HG02642 (cell line): ENCODE data around the gene RBFOX2.
"Not testable (repeated sequence)": the region's sequence is repeated elsewhere in the genome, so short reads cannot be mapped to it uniquely, and the experiment has no call there.

Experiments used
- ATAC-seq: cut with Tn5 transposase; IDR thresholded peaks from one replicate; pipeline ENCODE4 v1.9.1; 2021; ENCODE audit warnings: mild to moderate bottlenecking; ENCODE audit not compliant: unreplicated experiment, poor library complexity

Gene RBFOX2

DNA sequence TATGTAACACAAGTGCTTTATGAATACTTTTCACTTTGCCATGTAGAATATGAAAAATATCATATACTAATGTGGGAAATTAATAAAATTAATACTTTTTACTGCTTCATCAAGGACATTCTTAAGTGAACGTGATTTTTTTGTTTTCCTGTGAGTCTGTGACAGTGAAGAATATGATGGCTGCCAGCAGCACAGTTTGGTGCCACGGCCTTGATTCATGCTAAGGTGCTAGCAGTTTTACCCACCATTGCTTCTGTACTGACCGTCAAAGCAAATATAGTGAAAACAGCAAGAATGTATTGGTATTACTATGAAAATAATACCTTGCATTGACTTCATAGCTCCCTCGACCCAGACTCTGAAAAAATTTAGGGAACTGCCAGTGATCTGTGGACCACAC is 231.2 kb downstream of the RBFOX2 start:
- no peak for ATAC-seq

DNA sequence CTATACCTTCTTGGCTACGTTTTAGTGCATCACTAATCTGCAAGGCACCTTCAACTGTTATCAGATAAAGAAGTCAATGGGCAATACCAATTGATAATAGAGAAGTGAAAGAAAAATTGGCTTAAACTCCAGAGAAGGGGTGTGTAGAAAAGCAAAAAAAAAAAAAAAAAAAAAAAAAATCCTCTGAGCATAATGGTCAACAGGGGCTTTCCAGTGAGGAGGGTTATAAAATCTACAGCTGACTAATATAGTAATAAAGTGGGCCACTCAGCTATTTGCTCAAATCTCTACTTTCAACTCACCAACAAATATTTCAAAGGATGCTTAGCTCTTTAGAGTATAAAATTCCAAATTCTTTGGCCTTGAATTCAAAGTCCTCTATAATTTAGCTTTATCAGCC is 233.1 kb downstream of the RBFOX2 start:
- no peak for ATAC-seq

DNA sequence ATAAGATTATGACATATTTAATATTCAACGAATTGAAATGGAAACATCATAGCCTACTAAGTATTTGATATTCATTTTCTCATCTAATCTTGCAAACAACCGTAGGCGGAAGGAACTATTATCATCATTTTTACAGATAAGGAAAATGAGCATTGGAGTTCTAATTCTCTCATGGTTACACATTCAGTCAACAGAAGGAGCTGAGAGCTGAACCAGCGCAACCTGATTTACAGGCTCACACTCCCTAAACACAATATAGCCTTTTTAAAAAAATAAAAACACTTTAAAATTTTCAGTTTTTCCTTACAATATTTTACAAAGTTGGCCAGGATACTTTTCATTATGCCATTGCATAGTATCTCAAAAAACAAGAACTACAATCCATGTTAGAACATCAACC is 236.1 kb downstream of the RBFOX2 start:
- no peak for ATAC-seq

DNA sequence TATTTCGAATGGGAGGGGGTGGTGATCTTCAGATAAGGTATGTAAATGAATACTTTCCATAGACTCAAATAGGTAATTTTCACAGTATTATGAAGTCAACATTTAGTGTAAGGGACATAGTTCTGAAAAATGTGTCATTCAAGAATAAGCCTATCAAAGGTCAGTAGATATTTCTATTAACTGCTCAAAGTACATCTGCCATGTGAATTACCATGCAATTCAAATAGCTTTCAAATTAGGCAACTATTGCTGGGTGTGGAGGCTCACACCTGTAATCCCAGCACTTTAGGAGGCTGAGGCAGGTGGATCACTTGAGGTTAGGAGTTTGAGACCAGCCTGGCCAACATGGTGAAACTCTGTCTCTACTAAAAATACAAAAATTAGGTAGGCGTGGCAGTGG is 236.8 kb downstream of the RBFOX2 start:
- not testable (repeated sequence) for ATAC-seq

DNA sequence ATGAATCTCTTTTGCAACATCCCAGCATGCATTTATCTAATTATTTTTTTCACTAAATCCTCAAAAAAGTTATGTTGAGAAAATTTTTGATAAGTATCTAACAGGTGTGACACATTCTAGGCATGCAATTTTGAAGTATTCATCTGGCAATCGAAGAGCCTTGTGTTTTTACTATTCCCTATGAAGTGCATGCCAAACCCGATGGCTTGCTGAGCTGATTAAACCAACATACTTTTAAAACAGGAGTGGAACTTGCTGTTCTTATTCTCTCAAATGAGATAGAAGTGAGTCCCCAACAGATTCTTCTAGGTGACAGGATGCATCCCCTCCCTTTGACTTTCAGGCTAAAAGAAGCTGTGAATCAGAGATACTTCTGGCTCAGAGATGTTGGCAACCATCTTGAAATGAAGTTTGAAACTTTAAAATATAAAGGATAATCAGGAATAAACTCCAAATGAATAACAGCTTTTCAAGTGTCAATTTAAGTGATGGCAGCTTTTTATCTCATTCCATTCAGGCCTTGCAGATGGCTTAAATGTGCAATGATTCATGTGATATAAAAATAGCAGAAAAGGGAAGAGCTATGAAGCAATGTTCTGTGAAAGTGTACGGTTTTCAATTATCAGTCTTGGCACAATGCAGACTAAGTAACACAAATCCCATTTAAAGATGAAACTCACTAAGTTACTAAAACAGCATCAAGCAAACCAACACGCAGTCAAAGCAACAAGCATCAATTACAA is 243.3 kb downstream of the RBFOX2 start:
- no peak for ATAC-seq

DNA sequence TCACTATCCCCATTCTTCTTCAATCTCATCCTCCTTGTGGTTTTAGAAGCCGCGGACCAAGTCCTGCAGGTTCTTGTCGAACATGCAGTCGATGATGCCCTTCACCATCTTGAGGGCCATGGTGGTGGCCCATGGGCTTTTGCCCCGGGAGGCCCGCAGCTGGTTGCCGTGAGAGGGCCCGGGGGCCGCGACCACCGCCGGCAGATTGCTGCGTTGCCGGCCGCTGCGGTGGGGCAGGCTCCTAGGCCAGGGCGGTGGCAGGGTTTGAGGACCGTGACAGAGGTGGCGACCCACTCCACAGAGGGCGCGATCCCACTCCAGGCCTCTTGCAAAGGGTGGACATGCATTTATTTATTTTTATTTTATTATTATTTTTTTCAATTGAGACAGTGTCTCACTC is 244.0 kb downstream of the RBFOX2 start:
- no peak for ATAC-seq

DNA sequence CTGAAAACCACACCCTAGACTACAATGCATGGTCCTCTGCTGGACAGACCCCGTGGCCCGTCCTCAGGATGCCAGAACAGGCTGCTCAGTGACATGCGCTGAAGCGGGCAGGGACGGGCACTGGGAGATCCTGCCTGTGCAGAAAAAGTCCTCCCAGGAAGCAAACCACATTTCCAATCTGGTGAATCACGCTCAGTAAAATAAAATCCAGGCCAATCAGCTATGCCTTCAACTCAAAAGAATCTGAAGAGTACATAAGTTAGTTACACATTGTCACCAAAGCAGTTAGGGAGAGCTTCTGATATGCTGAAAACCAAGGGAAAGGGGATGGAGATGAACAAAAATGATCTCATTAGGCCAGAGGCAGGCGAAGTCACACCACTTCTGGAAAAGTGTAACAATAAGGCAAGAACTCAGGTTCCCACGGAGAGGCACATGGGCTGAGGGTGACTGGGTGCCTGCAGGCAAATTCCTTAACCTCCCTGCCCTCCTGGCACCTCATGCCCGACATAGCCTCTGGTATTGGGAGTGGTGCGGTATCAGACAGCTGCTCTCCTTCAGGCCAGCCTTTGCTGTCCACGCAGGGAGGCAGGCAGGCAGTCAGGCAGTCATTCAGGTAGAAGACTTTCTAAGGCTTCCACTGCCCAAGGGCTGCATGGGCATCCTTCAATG is 244.5 kb downstream of the RBFOX2 start:
- no peak for ATAC-seq

DNA sequence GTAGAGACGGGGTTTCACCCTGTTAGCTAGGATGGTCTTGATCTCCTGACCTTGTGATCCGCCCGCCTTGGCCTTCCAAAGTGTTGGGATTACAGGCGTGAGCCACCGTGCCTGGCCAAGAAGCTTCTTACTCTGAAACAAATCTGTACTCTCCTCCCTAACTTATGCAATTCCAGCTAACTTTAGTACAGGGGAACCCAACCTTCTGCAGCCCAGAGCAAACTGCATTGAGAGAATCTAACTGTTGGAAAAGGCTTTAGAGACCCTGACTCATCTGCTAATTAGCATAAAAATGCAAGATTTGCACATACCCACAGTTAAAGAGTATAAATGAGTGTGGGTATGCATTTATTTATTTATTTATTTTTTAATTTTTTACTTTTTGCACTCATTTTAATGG is 246.1 kb downstream of the RBFOX2 start:
- ATAC-seq: no peak

DNA sequence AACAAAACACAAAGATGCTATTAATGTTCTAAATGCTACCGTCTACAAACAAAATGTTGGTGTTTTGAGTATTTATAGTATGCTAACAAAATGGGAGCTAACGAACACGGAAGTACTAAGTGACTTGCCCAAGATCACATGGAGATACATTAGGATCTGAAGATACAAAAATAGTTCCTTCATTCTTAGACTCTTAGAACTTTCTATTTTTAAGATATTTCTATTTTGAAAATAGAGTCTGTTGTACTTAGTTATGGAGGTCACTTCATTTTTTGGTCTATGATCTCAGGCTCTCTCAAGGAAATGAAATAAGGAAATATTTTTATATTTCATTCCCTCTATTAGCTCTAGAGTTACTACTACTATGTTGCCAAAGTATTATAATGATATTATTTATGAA is 246.7 kb downstream of the RBFOX2 start:
- ATAC-seq: no peak

DNA sequence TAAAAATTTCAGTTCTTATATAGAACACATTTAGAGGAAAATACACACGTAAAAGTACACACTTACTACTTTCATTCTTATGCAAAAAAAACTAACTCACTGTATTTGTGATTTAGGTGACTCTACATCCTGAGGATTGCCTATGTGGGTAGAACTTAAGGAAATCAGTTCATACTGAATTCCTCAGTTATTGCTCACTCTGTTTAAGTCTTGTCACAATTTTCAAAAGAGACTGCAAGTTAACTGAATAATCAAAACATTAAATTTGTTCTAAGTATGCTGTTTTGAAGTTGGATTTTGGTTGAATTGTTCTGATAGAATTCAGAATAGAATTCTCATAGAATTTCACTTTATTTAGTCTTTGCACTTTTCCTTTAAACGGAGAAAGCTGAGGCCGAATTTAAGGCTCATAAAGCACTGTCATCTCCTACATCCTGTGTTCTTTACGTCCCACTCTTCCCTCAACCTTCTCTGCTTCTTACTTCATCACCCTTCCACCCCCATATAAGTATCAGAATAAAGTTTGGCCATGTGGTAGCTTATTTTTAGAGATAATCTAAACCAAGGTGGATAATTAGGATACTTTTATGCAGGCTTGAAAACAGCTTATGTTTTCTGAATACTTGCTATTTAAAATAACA is 251.2 kb downstream of the RBFOX2 start:
- ATAC-seq: no peak

DNA sequence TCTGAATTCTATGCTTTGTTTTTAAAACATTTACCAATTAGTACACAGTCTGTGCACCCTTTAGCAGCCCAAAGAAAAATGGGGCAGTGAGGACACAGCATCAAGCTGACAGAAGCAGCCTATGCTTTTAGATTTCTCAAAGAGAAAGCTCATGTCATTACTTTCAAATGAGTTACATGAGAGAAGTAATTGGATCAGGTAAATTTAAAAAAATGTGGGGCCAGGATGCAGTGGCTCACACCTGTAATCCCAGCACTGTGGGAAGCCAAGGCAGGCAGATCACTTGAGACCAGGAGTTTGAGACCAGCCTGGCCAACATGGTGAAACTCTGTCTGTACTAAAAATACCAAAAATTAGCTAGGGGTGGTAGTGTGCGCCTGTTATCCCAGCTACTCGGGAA is 253.3 kb downstream of the RBFOX2 start:
- ATAC-seq: no peak

DNA sequence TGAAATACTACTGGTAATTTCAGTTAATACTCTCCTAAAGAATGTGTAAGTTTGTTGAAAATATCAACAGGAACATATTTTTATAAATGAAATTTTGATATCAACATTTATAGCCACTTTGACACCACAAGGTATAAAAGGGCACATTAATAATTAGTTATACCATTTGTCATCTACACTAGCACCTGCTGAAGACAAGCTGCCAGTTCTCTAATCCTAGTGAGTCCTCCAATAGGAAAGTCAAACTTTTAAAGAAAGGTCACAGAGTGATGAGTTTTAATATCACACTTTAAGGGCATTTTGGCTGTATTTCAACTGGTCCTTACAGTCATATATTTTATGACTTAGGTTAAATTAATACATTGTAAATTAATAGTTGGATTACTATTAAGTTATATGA is 258.6 kb downstream of the RBFOX2 start:
- ATAC-seq: no peak

DNA sequence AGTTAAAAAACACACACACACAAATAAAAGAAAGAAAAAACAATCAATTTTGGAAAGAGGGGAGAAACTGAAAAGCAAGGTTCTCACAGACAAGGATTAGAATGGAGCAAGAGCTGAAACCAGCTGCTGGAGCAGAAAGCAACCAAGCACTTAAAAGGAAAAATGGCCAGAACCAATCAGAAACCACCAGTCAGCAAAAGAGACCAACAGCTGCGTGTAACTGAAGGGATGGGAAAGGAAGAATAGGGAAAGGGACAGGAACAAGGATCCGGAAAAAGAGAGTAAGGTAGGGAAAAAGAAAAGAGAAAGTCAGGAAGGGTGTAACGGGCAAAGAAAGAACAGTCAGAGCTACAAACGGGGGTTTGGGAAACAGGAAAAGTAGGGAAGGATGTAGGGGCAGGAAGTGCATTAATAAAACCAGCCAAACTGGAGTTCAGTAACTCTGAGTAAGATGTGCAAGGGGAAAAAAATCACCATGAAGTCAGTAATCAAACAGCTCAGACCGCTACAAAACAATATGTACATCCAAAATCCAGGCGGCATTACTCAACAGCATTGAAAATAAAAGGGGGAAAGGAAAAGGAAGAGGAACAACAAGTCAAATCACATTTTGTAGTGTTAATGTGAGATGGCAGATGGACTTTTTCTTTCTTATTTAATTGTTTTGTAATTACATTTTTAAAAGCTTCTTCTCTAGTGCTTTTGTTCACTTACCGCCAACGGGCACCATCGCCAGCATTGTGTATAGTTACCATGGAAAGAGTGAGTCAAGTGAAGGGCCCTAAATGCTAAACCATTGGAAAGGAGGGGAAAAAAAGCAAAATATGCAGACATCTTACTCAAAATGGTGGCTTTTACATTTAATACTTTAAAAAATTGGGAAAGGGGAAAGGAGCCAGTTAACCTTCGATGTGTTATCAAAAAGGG is 261.7 kb downstream of the RBFOX2 start:
- no peak for ATAC-seq

DNA sequence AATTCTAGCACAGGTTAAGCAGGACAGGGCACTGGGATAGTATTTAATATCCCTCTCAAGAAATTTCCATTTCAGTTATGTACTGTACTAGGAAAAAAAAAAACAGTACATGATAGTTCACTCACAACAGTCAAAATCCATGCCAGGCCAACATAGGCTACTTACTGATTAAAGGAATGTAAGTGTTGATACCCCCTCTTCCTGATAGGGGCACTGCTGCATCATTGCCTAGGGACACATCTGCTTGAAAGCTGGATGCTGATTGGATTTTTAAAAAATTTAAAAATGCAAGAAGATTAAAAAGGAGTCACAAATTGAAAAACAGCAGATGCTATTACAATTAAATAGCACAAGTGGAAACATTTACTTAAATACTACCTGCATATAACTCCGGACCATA is 267.6 kb downstream of the RBFOX2 start:
- ATAC-seq: no peak

DNA sequence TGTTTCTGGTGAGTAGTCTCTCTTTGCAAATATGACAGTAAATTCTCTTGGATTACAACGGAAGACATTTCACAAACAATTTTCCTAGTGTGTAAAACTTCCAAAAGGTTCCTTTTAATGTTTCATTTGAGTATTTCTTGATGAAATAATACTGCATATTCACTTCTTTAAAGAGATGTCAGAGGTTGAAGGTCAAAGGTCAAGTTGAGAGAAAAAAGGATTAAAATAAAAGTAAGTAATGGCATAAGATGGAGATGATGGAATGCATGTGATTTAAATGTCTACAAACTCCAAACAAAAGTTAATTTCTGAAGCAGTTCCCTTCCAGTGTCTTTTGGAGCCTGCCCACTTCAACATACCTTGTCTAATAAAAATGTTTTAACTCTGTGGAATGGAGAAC is 270.2 kb downstream of the RBFOX2 start:
- no peak for ATAC-seq

DNA sequence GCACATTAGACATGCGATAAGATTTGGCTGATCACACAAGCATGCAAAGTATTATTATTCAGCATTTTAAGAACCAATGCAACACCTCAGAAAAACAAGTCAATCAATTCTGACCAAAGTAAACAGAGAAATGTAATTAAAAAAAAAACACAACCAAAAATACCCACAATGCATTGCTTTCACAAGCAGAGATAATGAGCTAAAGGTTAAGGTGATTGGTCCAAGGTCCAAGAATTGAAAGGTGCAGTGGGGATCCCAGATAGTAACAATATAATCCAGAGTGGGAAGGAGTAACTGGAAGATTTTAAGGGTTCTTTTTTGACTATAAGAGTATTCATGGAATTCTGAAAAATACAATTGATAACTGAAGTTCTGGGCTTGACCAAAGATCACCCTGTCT is 271.9 kb downstream of the RBFOX2 start:
- no peak for ATAC-seq

DNA sequence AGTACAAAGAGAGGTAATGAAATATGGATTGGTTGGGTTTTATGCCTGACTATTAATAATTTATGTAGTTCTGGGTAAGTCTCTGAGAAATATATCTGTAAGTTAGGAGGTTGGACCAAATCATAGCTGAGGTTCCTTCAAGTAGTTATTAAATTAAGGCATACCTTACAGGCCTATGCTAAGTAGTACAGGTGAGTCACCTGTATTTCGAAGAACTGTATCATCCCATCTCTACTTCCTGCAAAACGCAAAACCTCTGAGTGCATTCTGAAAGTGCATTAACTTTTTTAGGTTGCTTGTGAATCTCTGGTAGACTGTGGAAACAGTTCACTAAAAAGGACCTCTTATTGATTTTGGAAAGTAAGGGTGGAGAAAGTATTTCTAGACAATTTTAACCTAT is 273.9 kb downstream of the RBFOX2 start:
- ATAC-seq: no peak

DNA sequence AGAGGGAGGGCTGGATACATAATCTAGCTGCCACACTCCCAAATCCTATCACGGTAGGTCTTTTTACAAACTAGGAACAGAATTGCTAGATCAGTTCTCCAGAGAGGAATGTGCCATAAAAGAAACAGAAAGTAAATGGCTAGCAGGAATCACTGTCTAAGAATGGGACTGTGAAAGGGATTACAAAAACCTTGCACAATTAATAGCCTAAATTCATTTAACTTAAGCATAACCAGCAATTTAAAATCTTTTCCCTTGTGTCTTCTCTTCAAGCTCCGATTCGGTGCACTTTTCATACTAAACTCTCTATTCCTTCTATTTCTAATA is 275.8 kb downstream of the RBFOX2 start:
- no peak for ATAC-seq

DNA sequence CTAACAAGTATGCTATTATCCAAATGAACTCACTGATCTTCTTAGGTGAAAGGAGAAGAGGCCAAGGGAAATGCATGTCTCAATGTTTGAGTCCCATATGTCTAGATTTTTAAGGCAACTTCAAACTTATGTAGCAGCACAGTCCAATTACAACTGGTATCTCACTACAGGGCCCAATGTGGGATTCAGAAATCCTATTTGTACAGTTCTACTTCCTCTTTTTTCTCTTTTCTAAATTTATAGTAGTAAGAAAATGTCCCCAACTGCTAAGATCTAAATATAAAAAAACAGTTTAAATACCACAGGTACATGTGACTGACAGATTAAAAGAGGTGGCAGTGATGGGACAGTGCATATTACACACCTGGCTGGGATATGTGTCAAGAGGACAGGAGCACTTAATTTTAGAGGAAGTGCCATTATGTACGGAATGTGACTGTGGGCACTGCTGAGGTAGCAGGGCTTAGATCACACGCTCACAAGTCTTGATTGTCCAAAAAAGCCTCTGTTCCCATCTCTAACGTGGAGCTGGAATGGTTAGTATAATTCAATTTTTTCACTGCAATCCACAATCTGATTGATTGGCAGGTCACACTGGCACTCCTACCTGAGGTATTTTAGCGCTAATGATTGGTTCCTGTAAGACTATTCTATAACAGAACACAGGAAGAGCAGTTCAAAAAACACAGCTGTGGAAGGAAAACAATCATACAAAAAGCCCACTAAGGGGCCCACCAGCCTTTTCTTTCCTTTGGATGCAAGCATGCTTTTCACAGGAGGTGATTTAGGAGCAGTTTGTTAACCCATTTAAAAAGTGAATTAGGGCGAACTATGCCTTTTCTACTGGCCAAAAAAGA is 276.4 kb downstream of the RBFOX2 start:
- no peak for ATAC-seq

DNA sequence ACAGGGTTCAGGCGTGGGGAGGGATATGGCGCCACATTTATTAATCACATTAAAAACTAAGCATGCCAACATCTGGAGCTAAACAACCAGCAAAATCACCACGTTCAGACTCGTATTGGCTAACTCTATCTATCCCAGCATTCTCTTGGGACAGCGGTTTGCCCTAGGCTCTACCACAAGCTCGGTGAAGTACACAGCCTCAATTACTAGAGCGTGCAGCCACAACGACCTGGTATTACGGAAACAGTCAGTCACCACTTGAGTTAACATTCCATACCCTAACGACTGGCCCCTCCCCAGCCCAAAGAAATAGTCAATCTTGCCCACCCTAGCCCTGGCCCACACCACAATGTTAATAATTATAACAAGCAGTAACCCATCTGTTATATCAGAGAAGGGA is 278.8 kb downstream of the RBFOX2 start:
- ATAC-seq: peak; percentile 74
